HFF-Myc (cell line): ENCODE results near the gene RAD51B.

ENCODE experiments used
- DNase-seq: peaks from one replicate; pipeline ENCODE4 v3.0.0-alpha.2; 2011; ENCODE audit warnings: low read depth; ENCODE audit errors: extremely low read depth
- H3K4me3 ChIP-seq: replicated peaks from 2 replicates; pipeline ENCODE4 v1.5.1; 2011; ENCODE audit warnings: low read depth, mild to moderate bottlenecking, control low read depth, low read length
- TF ChIP-seq, protein P1 (sequence below): IDR thresholded peaks from 2 replicates; pipeline ENCODE4 v1.5.1; 2012; ENCODE audit warnings: mild to moderate bottlenecking, low read depth, low read length, control low read depth; ENCODE audit errors: missing control alignments

RAD51B gene

DNA sequence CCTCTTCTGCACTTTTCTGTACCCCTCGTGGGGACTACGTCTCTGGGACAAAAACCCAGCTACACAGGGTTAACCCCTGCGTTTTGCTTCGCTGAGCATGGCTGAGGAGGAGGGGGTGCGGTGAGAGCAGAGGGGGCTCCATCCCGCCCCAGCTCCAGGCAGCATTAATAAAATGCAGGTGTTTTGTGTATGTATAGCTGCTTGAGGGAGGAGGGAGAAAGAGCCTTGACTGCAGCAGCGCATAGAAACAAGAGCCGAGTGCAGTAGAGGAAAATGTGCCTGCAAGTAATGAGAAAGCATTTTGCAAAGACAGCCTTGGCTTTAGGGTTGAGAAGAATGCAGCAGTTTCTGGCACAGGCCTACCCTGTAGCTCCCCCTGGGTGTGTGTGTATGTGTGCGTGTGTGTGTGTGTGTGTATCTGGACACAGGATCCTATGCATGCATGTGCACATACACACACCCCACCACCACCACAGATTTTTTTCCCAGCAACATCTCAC, 869.3 kb downstream of the RAD51B start:
- peak; percentile 78 for DNase-seq
- no peak overlapping the region for H3K4me3 ChIP-seq
- TF ChIP-seq, protein P1, sequence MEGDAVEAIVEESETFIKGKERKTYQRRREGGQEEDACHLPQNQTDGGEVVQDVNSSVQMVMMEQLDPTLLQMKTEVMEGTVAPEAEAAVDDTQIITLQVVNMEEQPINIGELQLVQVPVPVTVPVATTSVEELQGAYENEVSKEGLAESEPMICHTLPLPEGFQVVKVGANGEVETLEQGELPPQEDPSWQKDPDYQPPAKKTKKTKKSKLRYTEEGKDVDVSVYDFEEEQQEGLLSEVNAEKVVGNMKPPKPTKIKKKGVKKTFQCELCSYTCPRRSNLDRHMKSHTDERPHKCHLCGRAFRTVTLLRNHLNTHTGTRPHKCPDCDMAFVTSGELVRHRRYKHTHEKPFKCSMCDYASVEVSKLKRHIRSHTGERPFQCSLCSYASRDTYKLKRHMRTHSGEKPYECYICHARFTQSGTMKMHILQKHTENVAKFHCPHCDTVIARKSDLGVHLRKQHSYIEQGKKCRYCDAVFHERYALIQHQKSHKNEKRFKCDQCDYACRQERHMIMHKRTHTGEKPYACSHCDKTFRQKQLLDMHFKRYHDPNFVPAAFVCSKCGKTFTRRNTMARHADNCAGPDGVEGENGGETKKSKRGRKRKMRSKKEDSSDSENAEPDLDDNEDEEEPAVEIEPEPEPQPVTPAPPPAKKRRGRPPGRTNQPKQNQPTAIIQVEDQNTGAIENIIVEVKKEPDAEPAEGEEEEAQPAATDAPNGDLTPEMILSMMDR = peak; percentile 18

DNA sequence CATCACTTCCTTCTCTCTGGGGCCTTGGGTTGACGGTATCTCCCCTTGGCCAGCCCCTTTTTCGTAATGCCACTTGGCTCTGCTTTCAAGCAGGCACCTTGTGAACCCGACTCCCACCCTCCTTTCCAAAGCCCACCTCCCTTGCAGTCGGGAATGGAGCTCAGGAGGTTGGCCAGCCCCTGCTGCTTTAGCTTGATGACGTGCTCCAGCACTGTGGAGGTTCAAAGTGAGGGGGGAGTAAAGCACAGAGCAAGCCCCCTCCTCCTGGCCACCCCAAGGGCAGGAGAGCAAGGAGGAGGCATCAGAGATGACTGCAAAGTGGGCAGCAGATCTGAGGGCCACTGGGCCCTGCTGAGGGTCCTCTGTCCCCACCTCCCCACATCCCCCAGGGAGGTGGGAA, 869.9 kb downstream of the RAD51B start:
- no peak overlapping the region for H3K4me3 ChIP-seq
- TF ChIP-seq, protein P1 = no peak
- no peak for DNase-seq

DNA sequence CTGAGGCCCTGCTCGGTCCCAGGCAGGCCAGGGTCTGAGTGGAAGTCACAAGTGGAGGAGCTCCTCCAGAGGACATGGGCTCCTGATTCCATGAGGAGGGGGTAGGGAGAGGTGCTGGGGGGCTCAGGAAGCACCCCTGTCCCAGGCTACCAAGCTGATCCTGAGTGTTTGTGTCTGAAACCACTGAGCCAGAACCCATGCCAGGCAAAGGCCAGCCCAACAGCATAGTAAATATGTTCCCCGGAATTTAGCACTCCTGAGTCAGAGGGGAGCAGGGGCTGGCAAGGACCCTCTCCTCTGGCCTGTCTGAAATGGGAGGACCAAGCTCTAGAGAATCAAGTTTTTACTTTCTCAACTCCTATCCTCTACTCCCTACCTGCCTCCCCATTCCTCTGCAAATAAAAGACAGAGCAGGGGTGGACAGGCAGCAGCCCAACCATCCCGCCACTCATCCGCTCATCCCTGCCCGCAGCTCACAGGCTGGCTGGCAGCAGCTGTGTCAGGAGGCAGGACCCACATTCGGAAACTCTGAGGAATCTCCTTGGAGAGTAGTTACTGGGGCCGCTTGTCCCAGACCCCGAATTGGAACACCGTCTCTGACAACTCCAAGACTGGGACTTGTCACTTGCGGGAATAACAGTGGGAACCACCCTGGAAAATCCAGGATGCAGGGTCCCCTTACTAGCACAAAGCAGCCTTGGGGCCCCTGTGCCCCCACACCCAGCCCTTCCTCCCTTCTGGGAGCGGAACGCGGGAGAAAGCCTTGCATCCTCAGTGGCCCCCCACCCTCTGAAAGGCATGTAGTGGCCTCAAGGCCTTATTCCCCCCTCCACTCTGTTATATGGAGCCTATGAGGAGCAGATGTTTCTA, 870.7 kb downstream of the RAD51B start:
- TF ChIP-seq, protein P1 = no peak
- no peak overlapping the region for H3K4me3 ChIP-seq
- DNase-seq = no peak

DNA sequence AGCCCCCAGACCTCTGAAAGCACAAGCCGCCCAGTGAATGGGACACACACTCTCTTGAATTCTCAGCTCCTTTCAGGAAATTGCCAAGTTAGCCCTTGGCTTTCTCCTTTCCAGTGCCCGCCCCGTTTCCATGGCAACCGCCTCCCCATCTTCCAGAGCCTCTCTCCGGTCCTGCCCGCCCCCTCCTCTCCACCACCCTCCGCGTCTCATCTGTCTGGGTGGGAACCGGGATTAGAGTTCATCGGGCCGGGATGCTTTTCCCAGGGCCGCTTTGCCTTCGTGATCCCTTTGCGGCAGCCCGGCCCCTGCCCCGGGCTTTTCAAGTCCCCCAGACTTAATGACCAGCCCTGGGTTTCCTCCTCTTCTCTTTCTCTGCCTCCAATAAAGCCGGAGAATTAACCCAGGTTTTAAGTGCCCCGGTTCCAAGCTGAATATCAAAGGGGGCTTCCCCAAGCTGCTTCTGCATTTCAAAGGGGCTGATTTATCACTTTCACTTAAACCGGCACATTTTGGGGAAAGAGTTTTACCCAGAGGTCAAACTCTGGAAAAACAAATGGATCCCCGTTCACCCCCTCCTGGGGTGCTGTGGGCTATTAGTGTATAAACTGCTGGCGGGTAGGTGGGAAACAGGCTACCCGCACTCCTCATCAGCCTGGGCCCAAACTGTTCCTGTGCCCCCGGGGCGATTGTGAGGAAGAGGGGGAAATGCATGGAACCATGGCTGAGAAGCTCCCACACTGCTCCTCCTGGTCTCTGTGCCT, 871.6 kb downstream of the RAD51B start:
- DNase-seq = no peak
- TF ChIP-seq, protein P1 = no peak
- no peak overlapping the region for H3K4me3 ChIP-seq

DNA sequence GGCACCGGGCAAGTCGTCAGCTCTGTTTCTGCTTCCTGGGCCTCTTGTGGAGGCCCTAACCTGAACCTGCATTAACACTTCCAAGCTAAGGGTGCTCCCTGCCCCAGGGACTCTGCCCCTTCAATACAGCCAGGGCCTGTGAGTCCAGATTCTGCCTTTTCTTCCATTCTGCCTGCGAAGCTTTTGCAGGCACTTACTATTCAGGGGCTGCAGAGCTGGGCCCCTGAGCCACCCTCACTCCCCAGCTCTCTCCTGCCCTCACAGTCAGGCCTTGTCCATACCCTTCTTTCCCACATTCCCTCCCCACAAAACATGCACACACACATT, 872.2 kb downstream of the RAD51B start:
- TF ChIP-seq, protein P1 = no peak
- no peak overlapping the region for H3K4me3 ChIP-seq
- DNase-seq = no peak

DNA sequence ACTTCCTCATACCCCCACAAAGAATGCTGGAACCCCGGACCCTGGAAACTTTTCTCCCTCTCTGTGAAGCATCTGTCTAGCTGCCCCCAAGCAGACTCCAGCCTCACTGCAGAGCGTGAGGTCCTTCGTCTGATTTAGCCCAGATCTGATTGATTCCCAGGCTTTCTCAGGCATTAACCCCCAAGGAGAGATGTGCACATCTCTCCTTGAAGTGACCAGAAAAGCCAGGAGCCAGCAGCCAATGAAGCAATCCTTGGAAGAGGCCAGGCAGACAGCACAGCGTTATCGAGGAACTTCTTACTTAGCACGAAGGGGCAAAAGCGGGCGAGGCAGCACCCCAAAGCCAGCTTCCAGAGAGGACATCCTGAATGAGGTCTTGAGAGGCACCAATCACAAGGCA, 872.6 kb downstream of the RAD51B start:
- no peak for DNase-seq
- TF ChIP-seq, protein P1 = no peak
- H3K4me3 ChIP-seq = no peak overlapping the region
